HL-60 (cell line): ENCODE data around the gene TMEM263.

Source experiments
- CTCF ChIP-seq: IDR thresholded peaks from one replicate; pipeline ENCODE4 v1.5.1; 2011; ENCODE audit warnings: low read length, control low read depth, inconsistent platforms; ENCODE audit not compliant: insufficient read depth
- GABPA ChIP-seq: IDR thresholded peaks from 2 replicates; pipeline ENCODE4 v1.6.1; 2012; ENCODE audit warnings: low read depth
- POLR2AphosphoS5 ChIP-seq: IDR thresholded peaks from 2 replicates; pipeline ENCODE4 v1.6.1; 2012; ENCODE audit warnings: low read depth
- REST ChIP-seq: IDR thresholded peaks from 2 replicates; pipeline ENCODE4 v1.6.1; 2012; ENCODE audit warnings: low read depth; ENCODE audit not compliant: insufficient replicate concordance

GRCh38 chr12:106906715-106907114 is 49.0 kb upstream of the TMEM263 start:
- TF ChIP-seq CTCF: no peak
- TF ChIP-seq POLR2AphosphoS5: no peak
- no peak for TF ChIP-seq GABPA
- TF ChIP-seq REST: no peak
